ENCODE results near the gene MICU1. TPM values are rescaled to one million over a fixed set of nuclear protein-coding genes. Genes with fewer than 3 reads are reported as not detected.

MICU1 gene
- total and polyA plus RNA-seq, 10 of the 15 experiments (the other 5 are each of a cell fraction or from before 2014, with no cell fraction given) = 18.2 to 36.4 (median 22.2) TPM

DNA sequence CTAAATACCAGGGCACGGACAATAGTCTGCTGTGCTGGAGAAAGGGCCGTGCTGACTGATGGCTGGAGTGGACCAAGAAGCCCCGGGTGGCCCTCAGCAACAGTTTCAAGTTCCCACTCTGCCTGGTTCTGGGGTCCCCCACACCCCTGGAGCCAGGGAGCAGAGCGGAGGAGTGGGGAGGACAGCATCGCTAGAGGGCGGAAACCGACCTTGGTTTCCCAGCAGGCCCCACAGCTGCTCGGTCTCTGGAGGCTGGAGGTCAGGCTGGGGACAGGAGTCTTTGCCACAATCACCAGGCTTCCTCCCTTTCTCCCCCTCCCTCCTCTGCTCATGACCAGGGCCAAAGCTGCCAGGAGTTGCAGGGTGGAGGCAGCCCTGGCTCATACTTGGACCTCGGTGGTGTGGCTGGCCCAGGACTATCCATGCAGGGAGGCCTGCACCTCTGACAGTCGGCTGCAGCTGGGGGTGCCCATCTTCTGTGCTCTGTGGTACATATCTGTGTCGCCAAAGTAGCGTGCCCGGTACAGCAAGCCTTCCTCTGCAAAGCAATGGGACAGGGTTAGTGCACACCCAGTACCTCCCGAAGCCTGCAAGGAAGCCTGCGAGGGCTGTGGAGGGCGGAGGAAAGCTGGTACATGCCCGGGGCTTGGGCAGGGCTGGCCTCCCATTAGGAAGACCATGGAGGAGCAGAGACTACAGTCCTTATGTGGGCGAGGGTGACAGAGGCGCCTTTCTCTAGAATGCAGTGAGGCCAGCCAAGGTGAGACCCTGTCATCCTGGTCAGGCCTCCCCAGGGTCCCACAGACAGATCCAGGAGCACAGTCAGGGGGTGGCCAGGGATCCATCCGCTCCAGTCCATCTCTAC, 290.3 kb downstream of the MICU1 start (continued):
- TF ChIP-seq, protein P1, sequence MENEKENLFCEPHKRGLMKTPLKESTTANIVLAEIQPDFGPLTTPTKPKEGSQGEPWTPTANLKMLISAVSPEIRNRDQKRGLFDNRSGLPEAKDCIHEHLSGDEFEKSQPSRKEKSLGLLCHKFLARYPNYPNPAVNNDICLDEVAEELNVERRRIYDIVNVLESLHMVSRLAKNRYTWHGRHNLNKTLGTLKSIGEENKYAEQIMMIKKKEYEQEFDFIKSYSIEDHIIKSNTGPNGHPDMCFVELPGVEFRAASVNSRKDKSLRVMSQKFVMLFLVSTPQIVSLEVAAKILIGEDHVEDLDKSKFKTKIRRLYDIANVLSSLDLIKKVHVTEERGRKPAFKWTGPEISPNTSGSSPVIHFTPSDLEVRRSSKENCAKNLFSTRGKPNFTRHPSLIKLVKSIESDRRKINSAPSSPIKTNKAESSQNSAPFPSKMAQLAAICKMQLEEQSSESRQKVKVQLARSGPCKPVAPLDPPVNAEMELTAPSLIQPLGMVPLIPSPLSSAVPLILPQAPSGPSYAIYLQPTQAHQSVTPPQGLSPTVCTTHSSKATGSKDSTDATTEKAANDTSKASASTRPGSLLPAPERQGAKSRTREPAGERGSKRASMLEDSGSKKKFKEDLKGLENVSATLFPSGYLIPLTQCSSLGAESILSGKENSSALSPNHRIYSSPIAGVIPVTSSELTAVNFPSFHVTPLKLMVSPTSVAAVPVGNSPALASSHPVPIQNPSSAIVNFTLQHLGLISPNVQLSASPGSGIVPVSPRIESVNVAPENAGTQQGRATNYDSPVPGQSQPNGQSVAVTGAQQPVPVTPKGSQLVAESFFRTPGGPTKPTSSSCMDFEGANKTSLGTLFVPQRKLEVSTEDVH (IDR thresholded peaks at IDR 0.05; ENCODE audit: low read depth, partially characterized antibody) = no peak
- peak; percentile 21; the same call in 1 of the 2 replicates for TF ChIP-seq SPI1 (IDR thresholded peaks at IDR 0.05; ENCODE audit: borderline replicate concordance, insufficient read depth, low read depth, low read length)
- TF ChIP-seq MEF2B (IDR thresholded peaks at IDR 0.05; ENCODE audit: partially characterized antibody, poor library complexity, severe bottlenecking) = peak; percentile 83
- no peak for TF ChIP-seq CREB1 (IDR thresholded peaks at IDR 0.05; ENCODE audit: low read depth)

DNA sequence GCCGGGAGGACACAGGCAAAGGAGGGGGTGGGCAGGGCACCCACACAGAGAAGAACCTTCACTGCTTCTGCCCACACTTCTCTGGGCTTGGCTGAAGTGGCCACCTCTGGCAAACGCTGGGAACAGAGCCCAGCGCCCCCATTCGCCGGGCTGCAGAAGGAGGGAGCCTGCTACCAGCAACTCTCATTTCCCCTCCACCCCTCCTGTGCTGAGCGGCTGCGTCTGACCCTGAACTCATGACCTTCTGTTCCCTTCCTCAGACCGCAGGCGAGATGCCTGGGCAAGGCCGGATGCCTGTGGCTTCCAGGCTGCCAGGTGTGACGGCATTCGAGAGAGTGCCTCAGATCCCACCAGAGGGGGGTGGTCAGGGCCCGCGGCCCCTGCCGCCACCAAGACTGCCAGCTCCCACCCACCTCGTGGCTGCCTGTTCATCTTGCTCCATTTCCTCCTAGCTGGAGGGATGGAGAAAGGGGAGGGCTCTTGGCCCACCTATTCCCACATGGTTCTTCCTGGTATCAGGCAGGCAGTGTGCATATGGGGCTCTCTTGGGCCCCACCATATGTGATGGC, 291.0 kb downstream of the MICU1 start:
- intact Hi-C loops (cut with micrococcal nuclease; ENCODE audit: unreplicated experiment) (loop anchor here (1.0 to 2.0 kb wide), 7 partner anchors 15 to 202 kb away; partner anchors contain the start of gene DDIT4), in situ Hi-C loops (cut with MboI) (loop anchor here (5.0 to 10.0 kb wide), 4 partner anchors 108 to 440 kb away; no protein-coding TSS in a partner anchor)
- Histone ChIP-seq H3K9me3 (replicated peaks; ENCODE audit: control insufficient read depth, insufficient read depth, low read length) (no peaks in the 10 kb centered on the region), H3K36me3 (ENCODE audit: control insufficient read depth in 2 of 2, insufficient read depth in 2 of 2, low read length in 1 of 2) (peaks cover 15 to 22% of the 10 kb centered on the region in 2 experiments; a peak in 3 of 4 replicates), H3K4me1 (ENCODE audit: control insufficient read depth, insufficient read depth, low read length) (peaks cover 66% of the 10 kb centered on the region), H4K20me1 (ENCODE audit: control insufficient read depth, insufficient read depth) (no peaks in the 10 kb centered on the region), H3K79me2 (ENCODE audit: control insufficient read depth, insufficient read depth, low read length) (no peaks in the 10 kb centered on the region; the same call in 1 of the 2 replicates), H3K4me2 (ENCODE audit: control insufficient read depth, insufficient read depth) (peak overlapping the region; percentile 70), H3K9ac (ENCODE audit: control insufficient read depth, insufficient read depth, low read length) (peak overlapping the region; percentile 69), H3K27ac (ENCODE audit: control insufficient read depth, insufficient read depth) (peak overlapping the region; percentile 93), H3K27me3 (replicated peaks in 1 of 2; ENCODE audit: control insufficient read depth in 2 of 2, insufficient read depth in 2 of 2, low read length in 1 of 2) (no peaks in the 10 kb centered on the region), H3K4me3 (peak overlapping the region; percentile 8; the same call in 1 of the 2 replicates), H2AFZ (ENCODE audit: control insufficient read depth, low read depth, low read length) (peak overlapping the region; percentile 46; the same call in 1 of the 2 replicates)
- BruUV-seq (replicated peaks) = no TSS peak
- ChIA-PET RAD21 (ENCODE audit: unreplicated experiment) (interaction anchor here (1.0 to 11.6 kb wide), 21 partner anchors 15 to 564 kb away, joined by 3 to 170 read pairs (median 12); partner anchors contain the start of genes ANAPC16, ASCC1 and DDIT4), POLR2A (interaction anchor here (0.5 to 8.0 kb wide), 15 partner anchors 14 to 761 kb away, joined by 3 to 120 read pairs (median 6); partner anchors contain the start of genes ASCC1 and DDIT4), CTCF (interaction anchor here (1.0 to 16.6 kb wide), 21 partner anchors 8 to 498 kb away, joined by 3 to 275 read pairs (median 6); partner anchors contain the start of genes ANAPC16, ASCC1 and DDIT4), SMC1A (ENCODE audit: uncharacterized antibody, unreplicated experiment) (interaction anchor here (0.9 to 9.7 kb wide), 15 partner anchors 14 to 350 kb away, joined by 3 to 168 read pairs (median 17); partner anchors contain the start of genes ASCC1 and DDIT4)
- DNase-seq (ENCODE audit: low read depth, low spot score) (peak; percentile 95), ATAC-seq (peak; percentile 74), FAIRE-seq (peak; percentile 23)
- WGBS (ENCODE audit: insufficient coverage, insufficient replicate concordance, low lambda C conversion rate, missing lambda C conversion rate) = under 1% methylated on average over 16 of the region's 16 CpGs
- TF ChIP-seq SRF (IDR thresholded peaks at IDR 0.05; ENCODE audit: low read depth in 2 of 2, low read length in 2 of 2) (peak in 1 of 2 experiments; percentile 24; a peak in 1 of 4 replicates), PKNOX1 (IDR thresholded peaks at IDR 0.05) (peak; percentile 49), EED (IDR thresholded peaks at IDR 0.05; ENCODE audit: low read depth) (peak; percentile 96), KDM1A (IDR thresholded peaks at IDR 0.05; ENCODE audit: borderline replicate concordance) (no peak), IKZF1 (conservative IDR thresholded peaks at IDR 0.05) (peak; percentile 99), CHD2 (IDR thresholded peaks at IDR 0.05; ENCODE audit: borderline replicate concordance, low read depth, low read length) (peak; percentile 92), MYB (IDR thresholded peaks at IDR 0.05; ENCODE audit: borderline replicate concordance, low read depth, low read length) (no peak), SIN3A (IDR thresholded peaks at IDR 0.05; ENCODE audit: low read depth, low read length) (no peak), ZNF384 (IDR thresholded peaks at IDR 0.05; ENCODE audit: borderline replicate concordance, low read depth, low read length) (no peak)
- TF ChIP-seq, protein P2, sequence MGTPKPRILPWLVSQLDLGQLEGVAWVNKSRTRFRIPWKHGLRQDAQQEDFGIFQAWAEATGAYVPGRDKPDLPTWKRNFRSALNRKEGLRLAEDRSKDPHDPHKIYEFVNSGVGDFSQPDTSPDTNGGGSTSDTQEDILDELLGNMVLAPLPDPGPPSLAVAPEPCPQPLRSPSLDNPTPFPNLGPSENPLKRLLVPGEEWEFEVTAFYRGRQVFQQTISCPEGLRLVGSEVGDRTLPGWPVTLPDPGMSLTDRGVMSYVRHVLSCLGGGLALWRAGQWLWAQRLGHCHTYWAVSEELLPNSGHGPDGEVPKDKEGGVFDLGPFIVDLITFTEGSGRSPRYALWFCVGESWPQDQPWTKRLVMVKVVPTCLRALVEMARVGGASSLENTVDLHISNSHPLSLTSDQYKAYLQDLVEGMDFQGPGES (IDR thresholded peaks at IDR 0.05) = no peak

Data from GM12878 (cell line).